Hematopoietic multipotent progenitor cell treated with erythropoietin and hydrocortisone succinate and interleukin-3 and kit ligand, for 4 days (in vitro differentiated cells): ENCODE data around the gene AMN.

ENCODE experiments used
- DNase-seq: peaks from one replicate; pipeline ENCODE4 v3.0.0-alpha.2; 2015

Gene AMN

GRCh38 chr14:102969060-102969791 is 46.8 kb downstream of the AMN start:
- DNase-seq = no peak

- no peak for DNase-seq
Observed at GRCh38 chr14:102969901-102970300, 47.4 kb downstream of the AMN start.

GRCh38 chr14:102970496-102970895 is 48.0 kb downstream of the AMN start:
- DNase-seq = no peak

DNA sequence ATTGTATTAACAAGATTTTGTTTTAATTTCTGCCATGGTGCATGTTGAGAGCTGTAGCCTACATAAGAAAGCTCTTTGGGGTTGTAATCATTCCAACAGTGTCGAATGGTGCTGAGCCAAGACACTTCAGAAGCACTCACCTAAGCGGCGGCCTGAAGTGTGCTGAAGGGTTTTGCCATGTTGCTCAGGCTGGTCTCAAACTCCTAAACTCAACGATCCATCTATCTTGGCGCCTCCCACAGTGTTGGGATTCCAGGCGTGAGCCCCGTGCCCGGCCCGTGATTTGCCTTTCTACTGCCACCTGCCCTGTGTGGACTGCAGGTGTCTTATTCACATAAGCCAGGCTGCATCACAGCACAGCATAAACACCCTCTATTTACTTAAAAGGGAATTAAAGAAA is 48.9 kb downstream of the AMN start:
- no peak for DNase-seq

GRCh38 chr14:102971836-102972606 is 49.6 kb downstream of the AMN start:
- DNase-seq = no peak

GRCh38 chr14:102973706-102974285 is 51.3 kb downstream of the AMN start:
- DNase-seq = peak; percentile 57

- no peak for DNase-seq
Observed at GRCh38 chr14:102975662-102976061, 53.2 kb downstream of the AMN start.

DNA sequence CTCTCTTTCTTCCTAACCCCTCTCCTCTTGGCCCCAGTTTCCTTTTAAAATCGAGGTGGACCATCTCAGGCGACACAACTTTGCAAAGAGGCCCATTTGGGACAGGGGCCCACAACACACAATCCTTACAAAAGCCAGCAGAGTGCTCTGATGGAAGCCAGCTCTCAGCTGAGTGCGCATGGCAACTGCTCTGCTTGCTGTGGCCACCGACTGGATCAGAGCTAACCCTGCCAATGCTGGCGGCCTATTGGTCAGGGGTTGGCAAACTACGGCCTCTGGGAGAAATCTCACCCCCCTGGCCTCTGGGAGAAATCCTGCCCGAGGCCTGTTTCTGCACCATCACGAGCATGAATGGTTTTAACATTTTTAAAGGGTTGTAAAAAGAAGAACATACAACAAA is 55.0 kb downstream of the AMN start:
- no peak for DNase-seq

DNA sequence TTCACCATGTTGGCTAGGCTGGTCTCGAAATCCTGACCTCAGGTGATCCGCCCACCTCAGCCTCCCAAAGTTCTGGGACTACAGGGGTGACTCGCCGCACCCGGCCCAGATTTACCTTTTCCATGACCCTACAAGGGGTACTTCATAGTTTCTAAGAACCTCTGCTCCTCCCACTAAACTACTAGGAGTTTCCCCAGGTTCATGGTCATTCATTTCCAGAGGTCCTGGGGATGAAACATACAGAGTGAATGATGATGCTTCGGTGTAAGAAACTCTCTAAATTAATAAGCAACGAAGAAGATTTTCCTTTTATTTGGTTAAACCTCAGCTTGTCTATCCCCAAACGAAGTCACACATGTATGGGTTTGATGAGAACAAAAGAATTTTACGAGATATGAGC is 56.9 kb downstream of the AMN start:
- DNase-seq = no peak

DNA sequence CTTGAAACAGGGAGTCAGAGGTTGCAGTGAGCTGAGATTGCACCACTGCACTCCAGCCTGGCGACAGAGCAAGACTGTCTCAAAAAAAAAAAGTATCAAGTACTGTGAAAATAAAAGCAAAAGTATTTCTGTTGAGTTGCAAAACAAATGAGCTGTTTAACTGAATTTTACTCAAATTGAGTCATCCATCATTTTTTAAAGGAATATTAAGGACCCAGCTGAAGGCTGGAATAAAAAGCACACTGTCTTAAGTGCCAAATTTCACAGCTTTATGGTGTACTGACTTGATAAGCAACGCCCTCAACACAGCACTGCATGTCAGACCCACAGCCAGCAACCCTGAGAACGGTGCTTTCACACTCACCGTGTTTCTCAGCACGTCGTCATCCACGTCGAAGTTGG is 57.9 kb downstream of the AMN start:
- no peak for DNase-seq
